SK-N-MC (cell line): ENCODE measurements around the gene PITRM1.

ENCODE experiments used
- EZH2 ChIP-seq: fragments of 200-600 bp; sonication (generic); IDR thresholded peaks from one replicate; pipeline ENCODE4 v1.6.1; 2017; ENCODE audit warnings: antibody characterized with exemption
- POLR2AphosphoS5 ChIP-seq: IDR thresholded peaks from 2 replicates; pipeline ENCODE4 v1.6.1; 2012; ENCODE audit warnings: mild to moderate bottlenecking, low read depth, low read length, borderline replicate concordance

GRCh38 chr10:3208481-3209406 is 36.2 kb upstream of the PITRM1 start:
- no peak for TF ChIP-seq POLR2AphosphoS5
- no peak for TF ChIP-seq EZH2
